HG03135 (cell line): ENCODE data around the gene ADRA2C.

Experiments used
- ATAC-seq: cut with Tn5 transposase; IDR thresholded peaks from one replicate; pipeline ENCODE4 v1.9.1; 2021; ENCODE audit warnings: mild to moderate bottlenecking, moderate library complexity; ENCODE audit not compliant: unreplicated experiment

Gene ADRA2C

DNA sequence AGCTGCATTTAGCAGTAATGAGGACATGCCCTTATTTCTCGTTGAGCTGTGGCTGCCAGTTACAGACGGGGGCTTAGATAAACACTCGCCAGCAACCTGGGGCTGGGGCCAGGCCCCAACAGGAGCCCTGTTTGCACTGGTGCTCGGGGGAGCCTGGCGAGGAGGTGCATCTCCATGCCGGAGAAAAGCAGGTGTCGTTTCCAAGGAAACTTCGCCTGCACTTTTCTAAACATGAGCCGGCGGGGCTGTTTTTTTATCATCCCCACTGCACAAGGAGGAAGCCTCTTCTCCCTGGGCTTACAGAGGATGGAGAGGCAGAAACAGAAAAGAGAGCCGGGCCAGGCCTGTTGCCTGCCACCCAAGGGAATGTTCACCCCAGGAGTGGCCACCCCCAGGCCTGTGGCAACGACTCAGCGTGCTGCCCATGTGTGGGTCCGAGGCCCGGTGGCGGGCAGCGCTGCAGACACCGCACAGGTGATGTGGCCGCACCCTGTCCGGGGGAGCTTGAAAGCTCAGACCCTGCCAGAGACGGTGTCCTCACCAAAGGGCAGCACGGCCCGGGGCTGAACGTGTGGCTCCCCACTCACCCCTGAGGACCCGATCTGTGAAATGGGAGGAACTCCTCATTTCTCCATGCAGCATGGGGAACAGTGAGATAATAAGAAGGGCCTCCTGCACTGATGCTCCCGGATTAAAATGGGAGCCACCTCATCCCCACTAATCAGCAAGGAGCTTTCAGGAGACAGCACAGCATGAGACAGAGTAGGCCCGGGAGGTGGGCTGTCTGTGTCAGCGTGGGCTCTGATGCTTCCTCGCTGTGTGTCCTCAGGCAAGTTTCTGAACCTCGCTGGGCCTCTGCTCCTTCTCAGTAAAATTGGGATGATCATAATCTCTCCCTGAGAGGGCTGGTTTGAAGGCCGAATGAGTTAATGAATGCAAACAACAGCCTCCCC, 33.8 kb upstream of the ADRA2C start:
- ATAC-seq, result no peak

DNA sequence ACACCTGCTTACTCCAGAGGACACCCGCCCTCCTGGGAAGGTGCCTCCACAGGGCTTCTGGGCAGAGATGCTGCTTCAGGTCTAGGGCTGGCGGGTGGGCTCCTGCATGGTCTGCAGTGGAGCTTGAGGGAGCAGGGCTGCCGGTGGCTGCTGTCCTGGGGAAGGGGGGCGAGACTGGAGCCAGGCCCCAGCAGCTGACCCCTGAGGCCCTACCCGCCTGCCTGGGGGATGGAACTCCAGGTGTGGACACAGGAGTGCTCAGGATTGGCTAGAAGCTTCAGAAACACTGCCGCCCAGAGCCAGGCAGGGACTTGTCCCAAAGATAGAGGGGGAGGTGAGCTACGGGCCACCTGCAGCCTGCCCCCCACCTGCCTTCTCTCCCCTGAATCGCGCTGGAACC, 33.0 kb upstream of the ADRA2C start:
- no peak for ATAC-seq

- ATAC-seq, result no peak
Measured at GRCh38 chr4:3735196-3735595, 31.0 kb upstream of the ADRA2C start.

- ATAC-seq, result no peak
Measured at GRCh38 chr4:3736290-3736689, 29.9 kb upstream of the ADRA2C start.

- ATAC-seq, result no peak
Measured at GRCh38 chr4:3736806-3737205, 29.4 kb upstream of the ADRA2C start.

GRCh38 chr4:3739577-3739976, 26.6 kb upstream of the ADRA2C start:
- ATAC-seq, result no peak

DNA sequence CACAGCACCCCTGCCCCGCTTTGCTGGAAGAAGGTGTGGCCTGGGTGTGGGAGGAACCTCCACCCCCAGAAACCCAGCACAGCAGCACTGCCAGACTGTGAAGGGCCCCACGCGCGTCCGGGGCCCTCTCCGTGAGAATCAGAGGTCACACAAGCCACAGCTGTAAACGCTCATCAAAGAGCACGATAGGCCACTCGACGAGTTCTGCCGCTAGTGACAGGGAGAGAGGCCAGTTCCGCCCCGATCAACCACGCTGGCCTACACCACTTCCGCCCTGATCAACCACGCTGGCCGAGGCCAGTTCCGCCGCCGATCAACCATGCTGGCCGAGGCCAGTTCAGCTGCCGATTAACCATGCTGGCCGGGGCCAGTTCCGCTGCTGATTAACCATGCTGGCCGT, 25.9 kb upstream of the ADRA2C start:
- no peak for ATAC-seq

GRCh38 chr4:3741217-3742011, 24.8 kb upstream of the ADRA2C start:
- ATAC-seq, result no peak

GRCh38 chr4:3742610-3743009, 23.6 kb upstream of the ADRA2C start:
- ATAC-seq, result no peak

GRCh38 chr4:3744232-3744631, 22.0 kb upstream of the ADRA2C start:
- no peak for ATAC-seq

- ATAC-seq, result no peak
Measured at GRCh38 chr4:3744901-3745300, 21.3 kb upstream of the ADRA2C start.

- ATAC-seq, result no peak
Measured at GRCh38 chr4:3745886-3746656, 20.1 kb upstream of the ADRA2C start.

GRCh38 chr4:3746701-3747580, 19.2 kb upstream of the ADRA2C start:
- no peak for ATAC-seq

- ATAC-seq, result no peak
Measured at GRCh38 chr4:3747581-3747904, 18.6 kb upstream of the ADRA2C start.

- no peak for ATAC-seq
Measured at GRCh38 chr4:3748136-3748898, 17.9 kb upstream of the ADRA2C start.

GRCh38 chr4:3749081-3749480, 17.1 kb upstream of the ADRA2C start:
- no peak for ATAC-seq

DNA sequence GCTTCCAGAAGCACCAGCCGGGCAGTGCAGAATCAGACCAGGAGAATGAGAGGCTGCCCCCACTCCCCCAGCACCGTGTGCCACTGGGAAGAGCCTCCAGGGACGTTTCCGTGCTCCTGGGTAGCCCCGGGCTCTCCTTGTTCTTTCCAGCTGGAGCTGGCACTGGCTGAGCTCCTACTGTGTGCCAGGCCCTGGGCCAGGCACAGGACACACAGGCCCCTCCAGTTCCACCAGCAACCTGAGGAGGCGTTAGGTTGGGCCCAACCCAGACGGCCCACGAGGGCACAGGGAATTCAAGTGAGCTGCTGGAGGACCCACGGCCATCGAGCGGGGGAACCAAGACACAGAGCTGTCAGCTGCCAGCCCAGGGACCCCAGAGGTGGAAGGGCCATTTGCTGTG, 15.9 kb upstream of the ADRA2C start:
- ATAC-seq, result no peak

DNA sequence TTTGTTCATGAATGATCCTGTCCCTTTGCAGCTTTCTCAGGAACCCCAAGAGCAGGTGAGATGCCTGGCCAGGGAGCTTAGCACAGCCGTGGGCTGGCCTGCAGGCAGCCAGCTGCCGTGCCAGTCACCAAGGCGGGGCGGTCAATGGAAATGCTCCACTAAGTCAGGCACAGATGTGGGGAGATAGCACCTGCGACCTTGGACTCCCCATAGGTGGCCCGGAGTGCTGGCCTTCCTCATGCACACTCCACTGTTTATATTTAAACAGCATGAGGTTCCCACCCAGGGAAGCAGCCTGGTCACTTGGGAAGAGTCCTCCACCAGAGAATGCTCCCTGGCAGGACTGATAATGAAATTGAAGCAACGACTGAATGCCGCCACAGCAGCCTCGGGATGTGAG, 14.2 kb upstream of the ADRA2C start:
- no peak for ATAC-seq

DNA sequence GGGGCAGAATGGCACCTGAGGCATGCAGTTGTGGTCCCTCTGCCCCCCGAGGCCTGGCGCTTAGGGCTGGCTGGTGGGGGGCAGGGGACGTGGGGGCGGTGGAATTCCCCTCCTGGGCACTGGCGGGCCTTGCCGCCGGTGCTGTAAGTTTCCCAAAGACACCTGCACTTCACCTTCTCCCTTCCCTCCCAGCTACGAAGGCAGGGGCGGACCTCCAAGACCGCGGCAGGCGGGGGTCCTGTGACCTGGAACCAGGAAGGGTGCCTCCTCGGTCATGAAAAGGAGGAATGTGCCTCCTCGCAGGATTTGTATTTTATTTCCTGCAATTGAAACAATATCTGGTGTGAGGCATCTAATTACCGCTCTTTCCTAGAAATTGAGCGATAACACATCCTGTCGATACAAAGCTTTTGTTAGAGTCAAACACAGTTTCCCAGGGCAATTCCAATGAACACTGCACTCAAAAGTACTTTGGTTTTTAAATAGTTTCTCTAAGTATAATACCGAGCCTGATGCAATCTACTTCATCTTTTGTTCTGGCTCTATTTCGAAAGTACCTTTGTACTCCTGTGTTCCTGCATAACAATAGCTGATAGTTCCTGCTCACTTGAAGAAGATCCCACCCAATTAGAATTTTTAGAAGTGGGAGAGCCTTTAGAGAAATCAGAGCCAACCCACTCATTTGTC, 12.3 kb upstream of the ADRA2C start:
- ATAC-seq, result no peak
